Amygdala (tissue), 56 donors: ENCODE measurements around the gene ACTR3C.

Experiments
- DNase-seq, 56 donors: peaks; one replicate each; lab custom pipeline; 2025; lab: John Stamatoyannopoulos, UW

The ACTR3C gene

DNA sequence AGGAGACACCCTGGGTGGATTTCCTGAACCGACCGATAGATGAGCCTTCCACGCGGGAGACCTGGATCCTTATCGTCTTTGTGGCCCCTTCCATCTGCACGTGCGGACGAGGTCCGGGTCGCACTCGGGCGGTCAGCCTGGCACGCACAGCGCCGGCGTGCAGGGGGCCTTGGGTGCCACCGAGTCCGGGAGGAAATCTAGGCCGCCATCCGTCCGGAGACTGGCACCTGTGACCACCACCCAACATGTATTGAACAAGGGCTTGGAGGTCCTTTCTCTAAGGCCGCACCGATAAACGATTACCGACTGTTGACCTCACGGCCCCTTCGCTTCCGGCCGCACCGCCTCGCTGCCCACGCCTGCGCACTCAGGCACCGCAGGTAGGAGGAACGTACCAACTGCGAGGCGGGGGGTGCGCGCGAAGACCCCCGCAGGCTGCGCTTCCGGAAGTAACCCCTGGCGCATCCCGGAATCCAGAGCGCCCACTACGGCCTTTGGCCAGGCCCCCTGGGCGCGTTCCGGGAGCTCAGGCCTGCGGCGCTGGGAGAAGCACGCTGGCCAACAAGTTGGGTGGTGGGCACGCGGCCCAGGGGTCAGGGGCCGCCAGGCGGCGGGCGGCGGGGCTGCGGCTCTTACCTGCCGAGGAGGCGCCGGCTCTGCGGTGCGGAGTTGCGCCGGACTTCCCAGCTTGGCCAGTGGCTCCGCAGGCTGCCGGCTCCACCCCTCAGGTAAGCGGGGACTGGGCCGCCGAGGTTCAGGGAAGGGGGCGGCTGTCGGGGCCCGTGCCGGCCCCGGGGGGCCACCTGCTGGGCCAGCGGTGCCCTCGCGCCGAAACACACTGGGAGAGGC is at the start of gene ACTR3C, which contains the start of gene LRRC61:
TSS of gene ACTR3C (minus strand) at position 713 of the 849 bp plus-strand sequence. CDS start 28,249 bp downstream, outside the sequence.
TSS of gene LRRC61 (plus strand) at position 523 of the 849 bp plus-strand sequence. CDS start 13,507 bp downstream, outside the sequence.
- DNase-seq = peak in 2 of 56 donors; percentile 38 to 41

DNA sequence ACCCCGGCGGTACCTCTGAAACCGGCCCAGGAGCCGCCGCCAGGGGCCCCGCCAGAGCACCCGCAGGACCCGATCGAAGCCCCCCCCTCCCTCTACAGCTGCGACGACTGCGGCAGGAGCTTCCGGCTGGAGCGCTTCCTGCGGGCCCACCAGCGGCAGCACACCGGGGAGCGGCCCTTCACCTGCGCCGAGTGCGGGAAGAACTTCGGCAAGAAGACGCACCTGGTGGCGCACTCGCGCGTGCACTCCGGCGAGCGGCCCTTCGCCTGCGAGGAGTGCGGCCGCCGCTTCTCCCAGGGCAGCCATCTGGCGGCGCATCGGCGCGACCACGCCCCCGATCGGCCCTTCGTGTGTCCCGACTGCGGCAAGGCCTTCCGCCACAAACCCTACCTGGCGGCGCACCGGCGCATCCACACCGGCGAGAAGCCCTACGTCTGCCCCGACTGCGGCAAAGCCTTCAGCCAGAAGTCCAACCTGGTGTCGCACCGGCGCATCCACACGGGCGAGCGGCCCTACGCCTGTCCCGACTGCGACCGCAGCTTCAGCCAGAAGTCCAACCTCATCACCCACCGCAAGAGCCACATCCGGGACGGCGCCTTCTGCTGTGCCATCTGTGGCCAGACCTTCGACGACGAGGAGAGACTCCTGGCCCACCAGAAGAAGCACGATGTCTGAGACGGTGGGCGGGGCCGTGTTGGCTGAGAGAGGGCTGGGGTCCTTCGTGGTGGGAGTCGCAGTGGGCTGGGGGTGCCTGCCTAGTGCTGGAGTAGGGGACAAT is 49.1 kb upstream of the ACTR3C start:
- no peak for DNase-seq

DNA sequence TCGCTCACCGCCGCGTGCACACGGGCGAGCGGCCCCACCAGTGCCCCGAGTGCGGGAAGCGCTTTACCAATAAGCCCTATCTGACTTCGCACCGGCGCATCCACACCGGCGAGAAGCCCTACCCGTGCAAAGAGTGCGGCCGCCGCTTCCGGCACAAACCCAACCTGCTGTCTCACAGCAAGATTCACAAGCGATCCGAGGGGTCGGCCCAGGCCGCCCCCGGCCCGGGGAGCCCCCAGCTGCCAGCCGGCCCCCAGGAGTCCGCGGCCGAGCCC is 48.6 kb upstream of the ACTR3C start:
- no peak for DNase-seq

DNA sequence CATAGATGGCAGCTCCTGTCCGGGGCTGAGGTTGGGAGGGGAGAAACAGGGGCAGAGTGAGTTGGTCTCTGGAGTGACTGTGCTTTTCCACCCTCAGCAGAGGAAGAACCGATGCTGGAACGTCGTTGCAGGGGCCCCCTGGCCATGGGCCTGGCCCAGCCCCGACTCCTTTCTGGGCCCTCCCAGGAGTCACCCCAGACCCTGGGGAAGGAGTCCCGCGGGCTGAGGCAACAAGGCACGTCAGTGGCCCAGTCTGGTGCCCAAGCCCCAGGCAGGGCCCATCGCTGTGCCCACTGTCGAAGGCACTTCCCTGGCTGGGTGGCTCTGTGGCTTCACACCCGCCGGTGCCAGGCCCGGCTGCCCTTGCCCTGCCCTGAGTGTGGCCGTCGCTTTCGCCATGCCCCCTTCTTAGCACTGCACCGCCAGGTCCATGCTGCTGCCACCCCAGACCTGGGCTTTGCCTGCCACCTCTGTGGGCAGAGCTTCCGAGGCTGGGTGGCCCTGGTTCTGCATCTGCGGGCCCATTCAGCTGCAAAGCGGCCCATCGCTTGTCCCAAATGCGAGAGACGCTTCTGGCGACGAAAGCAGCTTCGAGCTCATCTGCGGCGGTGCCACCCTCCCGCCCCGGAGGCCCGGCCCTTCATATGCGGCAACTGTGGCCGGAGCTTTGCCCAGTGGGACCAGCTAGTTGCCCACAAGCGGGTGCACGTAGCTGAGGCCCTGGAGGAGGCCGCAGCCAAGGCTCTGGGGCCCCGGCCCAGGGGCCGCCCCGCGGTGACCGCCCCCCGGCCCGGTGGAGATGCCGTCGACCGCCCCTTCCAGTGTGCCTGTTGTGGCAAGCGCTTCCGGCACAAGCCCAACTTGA is 48.0 kb upstream of the ACTR3C start:
- DNase-seq = no peak

DNA sequence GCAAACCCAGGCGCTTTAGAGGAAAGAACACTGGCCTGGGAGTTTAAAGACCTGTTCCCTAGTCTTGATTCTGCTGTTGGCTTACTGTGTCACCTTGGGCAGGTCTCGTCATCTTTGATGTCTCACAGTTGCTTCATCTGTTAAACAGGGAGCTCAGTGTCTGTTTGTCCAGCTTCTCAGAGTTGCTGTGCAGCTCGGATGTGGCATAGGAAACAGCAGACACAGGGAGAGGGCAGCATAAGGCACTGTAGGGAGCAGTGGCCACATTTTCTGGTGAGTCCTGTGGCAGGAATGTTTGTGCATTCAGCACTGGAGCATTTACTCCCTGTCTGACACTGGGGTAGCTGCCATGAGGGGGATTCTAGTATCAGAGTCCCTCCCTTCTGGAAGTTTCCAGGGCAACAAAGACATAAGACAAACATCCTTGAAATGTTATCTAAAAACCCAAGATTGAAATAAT is 47.3 kb upstream of the ACTR3C start:
- no peak for DNase-seq

DNA sequence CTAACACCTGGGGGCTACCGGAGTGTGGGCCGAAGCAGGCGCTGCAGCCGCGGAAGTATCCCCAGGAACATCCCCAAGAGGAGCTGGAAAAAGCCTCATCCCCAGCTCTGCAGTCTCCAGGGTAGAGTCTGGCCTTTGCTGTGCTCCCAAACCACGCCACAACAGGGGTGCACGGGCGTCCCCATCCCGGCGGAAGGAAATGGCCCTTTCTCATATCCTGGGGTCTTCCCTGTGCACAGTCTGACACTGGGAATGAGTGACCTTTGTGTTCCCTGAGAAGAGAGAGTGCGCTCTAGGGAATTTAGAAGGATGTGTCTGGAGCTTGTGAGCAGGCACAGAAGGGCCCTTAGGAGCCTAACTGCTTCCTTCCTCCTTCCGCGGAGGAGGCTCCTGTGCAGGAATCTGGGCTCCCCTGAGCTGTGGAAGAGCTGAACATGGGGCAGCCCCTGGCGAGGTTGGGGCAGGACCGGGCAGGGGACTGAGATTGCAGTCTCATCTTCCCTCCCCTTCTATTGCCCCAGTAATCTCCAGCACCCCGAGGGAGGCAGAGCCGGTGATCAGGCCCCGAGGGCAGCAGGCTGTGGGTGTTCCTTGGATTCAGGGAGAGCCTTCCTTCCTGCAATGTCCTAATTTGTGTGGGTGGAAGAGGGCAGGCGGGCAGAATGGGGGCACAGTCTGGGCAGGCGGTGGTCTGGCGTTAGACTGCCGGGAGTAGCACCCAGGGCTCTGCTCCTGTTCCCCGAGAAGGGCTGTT is 46.6 kb upstream of the ACTR3C start:
- no peak for DNase-seq

DNA sequence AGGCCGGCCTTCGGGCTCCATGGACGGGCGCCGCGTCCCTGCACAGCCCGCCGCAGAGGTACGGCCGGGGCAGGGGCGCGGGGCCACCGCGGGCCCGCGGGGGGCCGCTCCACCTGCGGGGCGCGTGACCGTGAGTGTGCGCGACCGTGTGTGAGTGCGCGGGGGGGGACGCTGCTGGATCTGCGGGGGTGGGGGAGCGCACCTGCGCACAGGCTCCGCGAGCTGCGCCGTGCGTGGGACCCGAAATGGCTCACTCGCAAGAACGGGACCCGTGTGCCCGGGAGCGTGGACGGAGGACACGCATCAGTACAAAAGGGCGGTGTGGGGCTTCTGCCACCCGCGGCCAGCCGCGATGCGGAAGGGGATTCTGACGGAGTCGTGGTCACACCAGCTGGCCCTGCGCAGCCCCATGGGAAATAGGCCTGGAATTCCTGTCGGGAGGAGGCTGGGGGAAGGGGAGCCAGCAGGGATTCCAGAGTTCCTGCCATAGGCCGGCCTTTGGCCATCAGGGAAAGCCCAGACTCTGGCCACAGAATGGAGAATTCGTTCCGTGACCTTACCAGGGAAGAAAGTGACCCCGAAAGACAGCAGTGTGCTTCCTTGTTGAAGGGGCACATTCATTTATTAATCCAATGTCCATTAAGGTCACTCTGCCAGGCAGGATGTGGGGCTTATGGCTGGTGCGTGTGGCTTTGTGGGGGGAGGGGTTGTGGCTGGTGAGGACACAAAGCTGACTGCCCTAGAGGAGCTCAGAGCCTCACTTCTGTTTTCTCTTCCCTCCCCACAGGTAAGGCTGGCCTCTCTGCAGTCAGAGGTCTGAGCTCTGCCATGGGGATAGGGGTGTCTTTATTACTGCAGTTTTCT is 45.8 kb upstream of the ACTR3C start:
- peak in 32 of 56 donors; percentile 47 to 86 (median 69) for DNase-seq

DNA sequence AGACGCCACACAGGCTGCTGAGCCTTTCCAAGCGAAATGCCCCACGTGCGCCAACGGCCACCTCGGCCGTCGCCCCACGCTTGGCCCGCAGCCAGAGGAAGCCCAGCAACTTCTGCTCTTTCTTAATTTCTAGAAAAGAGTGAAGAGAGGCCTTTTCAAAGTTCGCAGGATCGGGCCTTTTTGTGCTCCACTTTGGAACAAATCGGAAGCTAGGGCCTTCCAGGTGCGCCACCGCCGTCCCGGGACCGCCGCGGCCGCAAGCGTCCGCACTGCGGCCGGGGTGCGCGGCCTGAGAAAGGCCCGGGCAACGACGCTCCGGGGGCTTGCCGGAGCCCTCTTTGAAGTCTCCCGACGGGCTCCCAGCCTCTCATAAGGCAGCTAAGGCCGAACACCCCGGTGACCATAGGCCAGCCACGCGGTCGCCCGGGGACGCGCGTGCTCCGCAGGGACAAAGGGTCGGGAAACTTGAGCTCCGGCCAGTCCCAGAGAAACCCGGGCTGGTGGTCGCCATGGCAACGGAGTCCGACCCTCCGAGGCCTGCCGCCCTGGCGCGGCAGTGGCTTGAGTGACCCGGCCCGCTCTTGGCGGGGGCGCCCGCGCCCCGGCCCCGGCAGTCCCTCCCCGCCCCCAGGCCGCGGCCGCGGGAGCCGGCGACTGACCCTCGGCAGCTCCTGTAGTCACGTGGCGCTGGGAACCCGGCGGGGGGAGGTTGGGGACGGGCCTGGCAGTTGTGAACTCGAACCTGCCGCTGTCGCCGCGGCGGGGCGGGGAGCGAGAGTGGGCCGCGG is 44.9 kb upstream of the ACTR3C start, which contains the start of gene REPIN1:
TSS of gene REPIN1 (plus strand) at position 727 of the 788 bp plus-strand sequence. CDS start 890 bp downstream, outside the sequence.
- peak in 53 of 56 donors; percentile 46 to 92 (median 83) for DNase-seq

DNA sequence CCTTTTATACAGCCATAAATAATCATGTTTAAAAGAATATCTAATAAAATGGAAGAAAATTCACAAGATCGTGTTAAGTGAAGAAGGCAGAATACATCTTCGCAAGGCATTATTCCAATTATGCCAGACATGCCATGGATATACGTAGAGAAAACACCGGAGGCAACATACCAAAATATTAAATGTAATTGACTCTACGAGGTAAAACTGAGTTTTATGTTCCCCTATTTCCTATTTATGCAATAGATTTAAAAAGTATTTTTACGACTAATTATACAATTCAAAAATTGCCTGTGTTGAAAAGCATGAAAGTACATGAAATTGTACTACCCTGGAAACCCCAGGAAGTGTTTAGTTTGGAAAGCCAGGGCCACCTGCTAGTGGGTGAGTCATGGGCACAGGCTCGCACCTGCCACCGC is 44.3 kb upstream of the ACTR3C start:
- DNase-seq = no peak

DNA sequence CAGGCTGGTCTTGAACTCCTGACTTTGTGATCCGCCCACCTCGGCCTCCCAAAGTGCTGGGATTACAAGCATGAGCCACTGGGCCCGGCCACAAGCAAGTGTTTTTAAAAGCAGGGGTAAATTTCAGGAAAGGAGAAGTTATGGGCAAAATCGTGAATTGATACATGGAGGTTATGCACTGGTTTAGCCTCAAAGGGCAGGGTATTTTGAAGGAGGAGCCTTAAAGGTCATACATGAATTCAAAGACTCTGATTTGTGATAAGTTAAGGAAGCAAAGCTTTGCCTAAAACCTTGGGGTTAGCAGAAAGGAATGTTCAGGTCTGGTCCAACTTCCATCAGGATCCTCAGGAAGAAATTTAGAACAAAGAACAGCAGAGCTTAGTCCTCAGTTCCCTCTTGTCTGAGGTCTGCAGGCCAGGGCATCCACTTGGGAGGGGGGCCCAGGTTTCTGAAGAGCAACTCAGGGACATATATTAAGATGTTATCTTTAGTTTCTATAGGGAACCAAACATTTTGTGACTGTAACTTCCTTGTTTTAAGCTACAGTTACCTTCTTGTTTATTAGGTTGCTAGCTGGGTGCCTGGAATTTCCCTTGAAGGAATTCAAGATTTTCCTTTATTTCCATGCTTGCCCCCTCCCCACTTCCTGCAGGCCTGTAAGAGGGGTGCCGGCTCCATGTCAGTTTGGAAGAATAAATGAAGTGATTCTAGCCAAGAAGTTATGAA is 42.5 kb upstream of the ACTR3C start:
- no peak for DNase-seq

DNA sequence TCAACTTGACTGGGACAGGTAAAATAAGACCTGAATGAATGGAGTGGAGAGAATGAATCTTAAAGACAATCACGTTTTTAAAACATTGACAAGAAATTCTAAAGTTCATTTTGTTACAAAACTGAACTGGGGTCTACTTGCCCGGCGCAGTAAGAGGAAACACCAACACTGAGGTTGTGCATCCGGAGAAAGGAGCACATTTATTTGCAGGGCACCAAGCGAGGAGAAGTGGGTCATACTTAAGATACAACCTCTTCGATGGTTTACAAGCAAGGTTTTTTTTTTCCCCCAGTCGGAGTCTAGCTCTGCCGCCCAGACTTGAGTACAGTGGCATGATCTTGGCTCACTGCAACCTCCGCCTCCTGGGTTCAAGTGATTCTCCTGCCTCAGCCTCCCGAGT is 41.8 kb upstream of the ACTR3C start:
- no peak for DNase-seq

DNA sequence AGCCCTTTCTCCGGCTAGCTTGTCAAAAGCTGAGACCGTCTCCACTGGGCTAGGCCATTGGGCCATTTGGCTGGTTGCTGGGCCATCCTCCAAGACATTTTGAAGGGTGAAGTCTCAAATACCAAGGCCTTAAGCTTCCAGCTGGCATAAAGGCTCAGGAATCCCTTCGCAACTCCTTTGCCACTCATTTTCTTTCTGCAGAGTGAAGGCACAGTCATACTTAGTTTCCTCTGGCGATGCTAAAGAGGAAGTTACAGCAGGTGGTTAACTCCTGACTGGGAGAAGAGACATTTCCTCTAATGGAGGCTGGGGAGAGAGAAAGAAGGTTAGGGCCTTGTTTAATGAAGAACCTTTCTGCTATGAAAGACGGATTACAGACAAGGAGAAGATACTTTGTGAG is 40.5 kb upstream of the ACTR3C start:
- DNase-seq = no peak

DNA sequence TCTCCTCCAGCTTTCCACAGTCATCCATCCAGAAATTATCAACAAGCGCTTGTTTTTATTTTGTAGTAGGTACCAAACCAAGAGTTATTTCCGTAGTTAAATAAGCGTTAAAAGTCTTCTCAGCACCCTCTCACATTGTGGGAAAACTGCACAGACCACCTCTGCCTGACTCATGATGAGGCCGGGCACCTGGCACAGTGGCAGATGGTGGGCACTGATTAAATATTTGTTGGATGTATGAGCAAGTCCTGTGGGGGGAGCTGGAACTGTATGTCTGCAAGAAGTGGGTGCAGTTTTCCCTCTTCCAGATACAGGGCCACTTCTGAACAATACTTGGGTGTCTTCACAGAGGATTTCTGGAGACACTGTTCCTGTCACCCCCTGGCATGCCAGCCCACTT is 40.0 kb upstream of the ACTR3C start:
- no peak for DNase-seq

DNA sequence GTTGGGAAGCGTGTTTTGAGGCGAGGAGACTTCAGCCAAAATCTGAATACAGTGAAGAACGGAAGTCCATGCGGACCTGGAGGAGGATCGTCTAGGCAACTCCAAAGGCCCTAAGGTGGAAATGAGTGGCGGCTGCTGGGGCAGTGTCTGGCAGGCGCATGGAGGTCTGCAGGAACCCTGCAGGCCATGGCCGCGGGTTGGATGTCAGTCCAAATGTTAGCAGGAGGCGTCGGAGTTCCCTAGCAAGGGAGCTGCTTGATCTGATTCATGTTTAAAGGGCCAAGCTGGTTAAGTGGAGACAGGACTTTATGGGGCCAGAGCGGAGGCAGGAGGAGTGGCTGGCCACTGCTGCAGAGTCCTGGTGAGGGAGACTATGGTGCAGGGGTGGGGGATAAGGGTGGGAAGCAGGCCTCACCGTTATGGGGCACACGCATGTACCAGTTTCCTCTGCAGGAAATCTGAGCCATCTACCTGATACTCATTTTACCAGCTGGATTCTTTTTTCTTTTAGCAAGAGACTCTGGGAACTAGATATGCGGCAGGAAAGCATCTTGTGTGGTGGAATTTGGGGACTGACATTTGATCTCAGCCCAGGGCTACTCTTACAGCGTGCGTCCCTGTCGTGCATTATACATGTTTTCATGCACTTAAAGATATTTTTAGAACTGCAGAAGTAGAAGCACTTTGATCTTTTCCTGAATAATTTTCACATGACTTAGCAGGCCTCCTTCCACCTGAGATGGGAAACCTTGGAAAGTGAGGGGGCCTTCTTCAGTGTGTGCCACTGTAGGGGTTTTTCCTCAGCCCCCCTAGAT is 38.7 kb upstream of the ACTR3C start:
- no peak for DNase-seq

DNA sequence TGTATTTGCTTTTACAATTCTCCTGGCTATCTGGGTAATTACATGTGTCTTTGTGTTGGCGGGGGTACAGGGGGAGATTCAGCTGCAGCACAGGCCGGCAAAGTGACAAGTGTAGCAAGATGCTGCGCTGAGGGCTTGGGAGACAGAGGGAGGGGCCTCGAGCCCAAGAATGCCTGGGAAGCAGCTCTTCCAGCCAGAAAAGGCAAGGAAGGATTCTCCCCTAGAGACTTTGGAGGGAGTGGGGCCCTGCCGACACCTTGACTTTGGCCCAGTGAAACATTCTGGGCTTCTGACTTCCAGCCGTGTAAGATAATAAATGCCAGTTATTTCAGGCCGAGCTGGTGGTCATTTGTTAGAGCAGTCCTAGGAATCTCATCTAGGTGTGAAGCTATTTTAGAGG is 38.1 kb upstream of the ACTR3C start:
- DNase-seq = no peak

DNA sequence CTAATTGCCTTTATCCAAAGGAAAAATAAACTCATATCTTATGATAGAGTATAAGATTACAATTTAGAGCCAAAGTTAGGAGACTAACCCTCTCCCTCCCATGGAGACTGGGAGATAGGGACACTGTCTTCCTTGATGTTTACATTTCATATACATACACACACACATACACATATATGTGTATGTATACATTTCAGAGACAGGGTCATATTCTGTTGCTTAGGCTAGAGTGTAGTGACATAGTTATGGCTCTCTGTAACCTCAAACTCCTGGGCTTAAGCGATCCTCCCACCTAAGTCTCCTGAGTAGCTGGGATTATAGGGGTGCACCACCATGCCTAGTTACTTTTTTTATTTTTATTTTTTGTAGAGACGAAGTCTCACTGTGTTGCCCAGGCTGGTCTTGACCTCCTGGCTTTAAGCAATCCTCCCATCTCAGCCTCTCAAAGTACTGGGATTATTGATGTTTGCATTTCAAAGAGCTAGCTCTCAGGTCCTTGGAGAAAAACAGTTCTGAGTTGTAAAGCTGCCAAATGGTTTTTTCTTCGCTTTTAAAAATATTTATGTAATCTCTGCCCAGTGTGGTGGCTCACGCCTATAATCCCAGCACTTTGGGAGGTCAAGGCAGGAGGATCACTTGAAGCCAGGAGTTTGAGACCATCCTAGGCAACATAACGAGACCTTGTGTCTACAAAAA is 37.2 kb upstream of the ACTR3C start:
- DNase-seq = no peak
